Hepatocyte (in vitro differentiated cells): ENCODE measurements around the gene ADCY9.

Source experiments
- EZH2 ChIP-seq: fragments of 200-600 bp; sonication (generic); IDR thresholded peaks from 2 replicates; pipeline ENCODE4 v1.6.1; 2016; ENCODE audit warnings: antibody characterized with exemption, mild to moderate bottlenecking, borderline replicate concordance
- EZH2phosphoT487 ChIP-seq: fragments of 200-600 bp; sonication (generic); IDR thresholded peaks from one replicate; pipeline ENCODE4 v1.6.1; 2018; ENCODE audit warnings: antibody characterized with exemption, mild to moderate bottlenecking, low read depth, moderate library complexity; ENCODE audit not compliant: unreplicated experiment, severe bottlenecking
- TF ChIP-seq, protein P1 (sequence below): fragments of 200-600 bp; sonication (generic); IDR thresholded peaks from 2 replicates; pipeline ENCODE4 v1.5.1; 2016; ENCODE audit warnings: antibody characterized with exemption, mild to moderate bottlenecking; ENCODE audit not compliant: poor library complexity

DNA sequence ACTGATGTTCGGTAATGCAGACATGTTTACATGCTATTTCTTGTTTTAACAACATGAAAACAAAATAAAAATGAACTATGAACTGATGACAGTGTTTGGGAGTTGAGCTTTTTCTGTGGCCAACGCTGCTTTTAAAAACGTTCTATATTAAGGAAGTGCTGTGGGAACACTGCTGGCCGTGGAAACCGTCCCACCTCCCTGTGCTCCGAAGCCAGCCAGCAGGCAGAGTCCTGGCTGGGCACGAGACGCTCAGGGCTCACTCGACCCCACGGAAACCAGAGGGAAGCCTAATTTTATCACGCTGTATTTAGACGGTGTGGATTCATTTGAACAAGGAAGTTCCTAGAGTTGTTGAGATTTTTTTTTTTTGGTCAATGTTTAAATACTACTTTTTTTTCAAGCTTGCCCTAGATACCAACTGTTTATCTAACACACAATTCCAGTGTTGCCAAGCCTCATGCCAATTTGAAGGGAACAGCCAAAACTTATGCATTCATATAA, 25.8 kb downstream of the ADCY9 start:
- TF ChIP-seq, protein P1, sequence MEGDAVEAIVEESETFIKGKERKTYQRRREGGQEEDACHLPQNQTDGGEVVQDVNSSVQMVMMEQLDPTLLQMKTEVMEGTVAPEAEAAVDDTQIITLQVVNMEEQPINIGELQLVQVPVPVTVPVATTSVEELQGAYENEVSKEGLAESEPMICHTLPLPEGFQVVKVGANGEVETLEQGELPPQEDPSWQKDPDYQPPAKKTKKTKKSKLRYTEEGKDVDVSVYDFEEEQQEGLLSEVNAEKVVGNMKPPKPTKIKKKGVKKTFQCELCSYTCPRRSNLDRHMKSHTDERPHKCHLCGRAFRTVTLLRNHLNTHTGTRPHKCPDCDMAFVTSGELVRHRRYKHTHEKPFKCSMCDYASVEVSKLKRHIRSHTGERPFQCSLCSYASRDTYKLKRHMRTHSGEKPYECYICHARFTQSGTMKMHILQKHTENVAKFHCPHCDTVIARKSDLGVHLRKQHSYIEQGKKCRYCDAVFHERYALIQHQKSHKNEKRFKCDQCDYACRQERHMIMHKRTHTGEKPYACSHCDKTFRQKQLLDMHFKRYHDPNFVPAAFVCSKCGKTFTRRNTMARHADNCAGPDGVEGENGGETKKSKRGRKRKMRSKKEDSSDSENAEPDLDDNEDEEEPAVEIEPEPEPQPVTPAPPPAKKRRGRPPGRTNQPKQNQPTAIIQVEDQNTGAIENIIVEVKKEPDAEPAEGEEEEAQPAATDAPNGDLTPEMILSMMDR: no peak
- TF ChIP-seq EZH2: no peak
- TF ChIP-seq EZH2phosphoT487: no peak
